GM12878 (cell line): Measurements from ENCODE around the gene ANKMY1. TPM values are rescaled to one million over a fixed set of nuclear protein-coding genes. Genes with fewer than 3 reads are reported as not detected.

Experiments used
- ATAC-seq: fragments of 200-7000 bp; cut with Tn5 transposase; 3 replicates; pipeline ENCODE4 v1.9.1; 2020; ENCODE audit warnings: mild to moderate bottlenecking, moderate library complexity
- BruUV-seq: library from RNA; stranded (reverse); fragments of 400-500 nt; replicated peaks from 2 replicates; lab custom pipeline; 2021; lab: Mats Ljungman, UMichigan
- CTCF ChIA-PET: fragments of 300-600 bp; sonication (Branson Sonifier 250); formaldehyde crosslinking; extraction: SDS; loops from one replicate; lab custom pipeline; 2021; ENCODE audit warnings: inconsistent platforms; lab: Yijun Ruan, JAX
- POLR2A ChIA-PET: fragments of 350-600 bp; formaldehyde crosslinking; extraction: SDS; loops from one replicate; lab custom pipeline; 2021; ENCODE audit warnings: inconsistent platforms; lab: Charles Lee
- RAD21 ChIA-PET: fragments of 300-600 bp; sonication (Branson Sonifier 250); formaldehyde crosslinking; loops from one replicate; lab custom pipeline; 2023; ENCODE audit warnings: antibody characterized with exemption; ENCODE audit not compliant: unreplicated experiment; lab: Charles Lee
- SMC1A ChIA-PET: fragments of 300-600 bp; sonication (Branson Sonifier 250); formaldehyde crosslinking; loops from one replicate; lab custom pipeline; 2023; ENCODE audit not compliant: unreplicated experiment, uncharacterized antibody; lab: Charles Lee
- DNase-seq: peaks from one replicate; pipeline ENCODE4 v3.0.0-alpha.2; 2011; ENCODE audit warnings: low read depth, low spot score
- FAIRE-seq: peaks from 3 replicates; lab custom pipeline; 2011; peaks lifted over from hg19 to GRCh38; lab: Jason Lieb, UNC
- H2AFZ ChIP-seq: 2 replicates; pipeline ENCODE4 v1.6.0; 2011; ENCODE audit warnings: low read depth, low read length, control low read depth; ENCODE audit not compliant: control insufficient read depth
- H3K27ac ChIP-seq: 2 replicates; pipeline ENCODE4 v1.5.1; 2011; ENCODE audit warnings: control low read depth; ENCODE audit not compliant: control insufficient read depth, insufficient read depth
- H3K27me3 ChIP-seq, 2 experiments: replicated peaks in 1 of 2; 2 replicates each; pipeline versions ENCODE4 v1.6.0 to v1.6.1; 2011; ENCODE audit warnings: low read length in 1 of 2; ENCODE audit not compliant: control insufficient read depth in 2 of 2, insufficient read depth in 2 of 2
- H3K36me3 ChIP-seq, 2 experiments: 2 replicates each; pipeline ENCODE4 v1.5.1; 2011; ENCODE audit warnings: low read length in 1 of 2; ENCODE audit not compliant: control insufficient read depth in 2 of 2, insufficient read depth in 2 of 2
- H3K4me1 ChIP-seq: 2 replicates; pipeline ENCODE4 v1.6.1; 2011; ENCODE audit warnings: mild to moderate bottlenecking, low read length, moderate library complexity, mixed read lengths; ENCODE audit not compliant: control insufficient read depth, insufficient read depth
- H3K4me2 ChIP-seq: 2 replicates; pipeline ENCODE4 v1.6.0; 2011; ENCODE audit warnings: control low read depth; ENCODE audit not compliant: control insufficient read depth, insufficient read depth
- H3K4me3 ChIP-seq: fragments of 200-600 bp; sonication (generic); 2 replicates; pipeline ENCODE4 v1.5.1; 2016
- H3K79me2 ChIP-seq: 2 replicates; pipeline ENCODE4 v1.6.0; 2011; ENCODE audit warnings: low read length; ENCODE audit not compliant: control insufficient read depth, insufficient read depth
- H3K9ac ChIP-seq: 2 replicates; pipeline ENCODE4 v1.8.0; 2011; ENCODE audit warnings: low read length, control low read depth, mixed read lengths; ENCODE audit not compliant: control insufficient read depth, insufficient read depth
- H3K9me3 ChIP-seq: replicated peaks from 3 replicates; pipeline ENCODE4 v1.5.1; 2011; ENCODE audit warnings: mild to moderate bottlenecking, low read length; ENCODE audit not compliant: control insufficient read depth, insufficient read depth
- H4K20me1 ChIP-seq: 2 replicates; pipeline ENCODE4 v1.6.0; 2011; ENCODE audit not compliant: control insufficient read depth, insufficient read depth
- BCL3 ChIP-seq: IDR thresholded peaks from 2 replicates; pipeline ENCODE4 v1.6.1; 2011; ENCODE audit warnings: borderline replicate concordance, low read depth, mild to moderate bottlenecking, moderate library complexity, low read length; ENCODE audit not compliant: insufficient read depth, poor library complexity, severe bottlenecking
- ETV6 ChIP-seq, 2 experiments: fragments of 450-650 bp in 1 of 2; IDR thresholded peaks in 1 of 2; conservative IDR thresholded peaks in 1 of 2; 2 replicates each; pipeline ENCODE4 v1.6.1; 2014; ENCODE audit warnings: antibody characterized with exemption in 1 of 2, borderline replicate concordance in 1 of 2, low read depth in 1 of 2, mild to moderate bottlenecking in 1 of 2, moderate library complexity in 1 of 2
- FOXM1 ChIP-seq: IDR thresholded peaks from 2 replicates; pipeline ENCODE4 v1.6.1; 2012; ENCODE audit warnings: low read depth, mild to moderate bottlenecking, inconsistent platforms, low read length, moderate library complexity
- HDGF ChIP-seq: fragments of 450-650 bp; IDR thresholded peaks from 2 replicates; pipeline ENCODE4 v1.6.1; 2016; ENCODE audit warnings: antibody characterized with exemption
- JUND ChIP-seq: IDR thresholded peaks from 2 replicates; pipeline ENCODE4 v1.6.1; 2012; ENCODE audit warnings: low read depth, mild to moderate bottlenecking, low read length, improper control_type of control experiment, moderate library complexity
- MEF2A ChIP-seq: IDR thresholded peaks from 2 replicates; pipeline ENCODE4 v1.6.1; 2011; ENCODE audit warnings: low read depth, mild to moderate bottlenecking, low read length, moderate library complexity; ENCODE audit not compliant: insufficient read depth
- POLR2AphosphoS5 ChIP-seq: IDR thresholded peaks from 2 replicates; pipeline ENCODE4 v1.6.1; 2011; ENCODE audit warnings: mild to moderate bottlenecking, low read length, inconsistent platforms
- RUNX3 ChIP-seq: IDR thresholded peaks from 2 replicates; pipeline ENCODE4 v1.6.1; 2012; ENCODE audit warnings: low read length, inconsistent platforms
- SIN3A ChIP-seq: IDR thresholded peaks from 2 replicates; pipeline ENCODE4 v1.6.1; 2012; ENCODE audit warnings: low read depth, low read length, improper control_type of control experiment
- STAT1 ChIP-seq: fragments of 450-650 bp; conservative IDR thresholded peaks from 2 replicates; pipeline ENCODE4 v1.6.1; 2014; ENCODE audit warnings: antibody characterized with exemption, mild to moderate bottlenecking
- SUZ12 ChIP-seq: fragments of 200-600 bp; sonication (generic); IDR thresholded peaks from one replicate; pipeline ENCODE4 v1.6.1; 2018; ENCODE audit warnings: antibody characterized with exemption, mild to moderate bottlenecking; ENCODE audit not compliant: unreplicated experiment
- ZBED1 ChIP-seq: IDR thresholded peaks from 2 replicates; pipeline ENCODE4 v1.6.1; 2016; ENCODE audit warnings: borderline replicate concordance
- ZNF207 ChIP-seq: fragments of 450-650 bp; IDR thresholded peaks from 2 replicates; pipeline ENCODE4 v1.6.1; 2014; ENCODE audit warnings: antibody characterized with exemption, mild to moderate bottlenecking, borderline replicate concordance
- ZSCAN29 ChIP-seq: fragments of 450-650 bp; IDR thresholded peaks from 2 replicates; pipeline ENCODE4 v1.6.1; 2017; ENCODE audit warnings: mild to moderate bottlenecking, moderate library complexity
- WGBS: methylation state at CpG from one replicate; pipeline ENCODE4 v1.1.6; 2016; ENCODE audit warnings: low lambda C conversion rate; ENCODE audit not compliant: insufficient replicate concordance, insufficient coverage; ENCODE audit errors: missing lambda C conversion rate; 5-methylcytosine and 5-hydroxymethylcytosine counted together
- in situ Hi-C: fragments of 300-500 bp; cut with MboI; formaldehyde crosslinking; loops from 9 replicates; pipeline ENCODE4 v1.14.3; 2018; ENCODE audit warnings: mixed read lengths
- intact Hi-C: fragments of 100-400 bp; cut with micrococcal nuclease; formaldehyde crosslinking; loops from one replicate; pipeline ENCODE4 v1.14.2; 2022; ENCODE audit not compliant: unreplicated experiment
- polyA plus RNA-seq, 11 experiments: library from polyadenylated mRNA; depleted of rRNA in 4 of 11; unstranded in 6 of 11; stranded (reverse) in 5 of 11; fragments of >200 nt; fragmentation: Nextera tagmentation in 4 of 11; fragmentation: Illumina TruSeq in 1 of 11; extraction: Ambion mirVana in 4 of 11; extraction: Trizol in 1 of 11; gene quantifications; 1 replicate in 1 of 11; 2 replicates in 10 of 11; pipeline versions ENCODE4 v1.2.1 to v1.2.3, GENCODE V29; 2011 to 2016; ENCODE audit warnings: inconsistent platforms in 2 of 11, missing spikeins in 2 of 11, low read depth in 1 of 11
- total RNA-seq, 4 experiments: library from RNA; depleted of rRNA in 3 of 4; stranded (reverse); fragments of >200 nt in 3 of 4; fragmentation: Illumina TruSeq in 1 of 4; extraction: Trizol in 1 of 4; gene quantifications; 2 replicates each; pipeline versions ENCODE4 v1.2.1 to v1.2.3, GENCODE V29; 2013 to 2021
- TF ChIP-seq, protein P1 (sequence below): fragments of 450-650 bp; IDR thresholded peaks from 2 replicates; pipeline ENCODE4 v1.6.1; 2017; ENCODE audit warnings: mild to moderate bottlenecking, low read depth, inconsistent platforms; ENCODE audit not compliant: poor library complexity, severe bottlenecking
- TF ChIP-seq, protein P2 (sequence below): fragments of 450-650 bp; IDR thresholded peaks from 2 replicates; pipeline ENCODE4 v1.6.1; 2018; ENCODE audit warnings: mild to moderate bottlenecking, low read depth, moderate library complexity; ENCODE audit not compliant: partially characterized antibody

Gene ANKMY1
- total and polyA plus RNA-seq, 10 of the 15 experiments (the other 5 are each of a cell fraction or from before 2014, with no cell fraction given): 1.1 to 15.3 (median 11.1) TPM

GRCh38 chr2:240518981-240519380, 38.8 kb downstream of the ANKMY1 start (continued):
- TF ChIP-seq, protein P1, sequence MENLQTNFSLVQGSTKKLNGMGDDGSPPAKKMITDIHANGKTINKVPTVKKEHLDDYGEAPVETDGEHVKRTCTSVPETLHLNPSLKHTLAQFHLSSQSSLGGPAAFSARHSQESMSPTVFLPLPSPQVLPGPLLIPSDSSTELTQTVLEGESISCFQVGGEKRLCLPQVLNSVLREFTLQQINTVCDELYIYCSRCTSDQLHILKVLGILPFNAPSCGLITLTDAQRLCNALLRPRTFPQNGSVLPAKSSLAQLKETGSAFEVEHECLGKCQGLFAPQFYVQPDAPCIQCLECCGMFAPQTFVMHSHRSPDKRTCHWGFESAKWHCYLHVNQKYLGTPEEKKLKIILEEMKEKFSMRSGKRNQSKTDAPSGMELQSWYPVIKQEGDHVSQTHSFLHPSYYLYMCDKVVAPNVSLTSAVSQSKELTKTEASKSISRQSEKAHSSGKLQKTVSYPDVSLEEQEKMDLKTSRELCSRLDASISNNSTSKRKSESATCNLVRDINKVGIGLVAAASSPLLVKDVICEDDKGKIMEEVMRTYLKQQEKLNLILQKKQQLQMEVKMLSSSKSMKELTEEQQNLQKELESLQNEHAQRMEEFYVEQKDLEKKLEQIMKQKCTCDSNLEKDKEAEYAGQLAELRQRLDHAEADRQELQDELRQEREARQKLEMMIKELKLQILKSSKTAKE: no peak
- TF ChIP-seq FOXM1 (no peak), SIN3A (no peak), SUZ12 (no peak), JUND (no peak), BCL3 (no peak)

DNA sequence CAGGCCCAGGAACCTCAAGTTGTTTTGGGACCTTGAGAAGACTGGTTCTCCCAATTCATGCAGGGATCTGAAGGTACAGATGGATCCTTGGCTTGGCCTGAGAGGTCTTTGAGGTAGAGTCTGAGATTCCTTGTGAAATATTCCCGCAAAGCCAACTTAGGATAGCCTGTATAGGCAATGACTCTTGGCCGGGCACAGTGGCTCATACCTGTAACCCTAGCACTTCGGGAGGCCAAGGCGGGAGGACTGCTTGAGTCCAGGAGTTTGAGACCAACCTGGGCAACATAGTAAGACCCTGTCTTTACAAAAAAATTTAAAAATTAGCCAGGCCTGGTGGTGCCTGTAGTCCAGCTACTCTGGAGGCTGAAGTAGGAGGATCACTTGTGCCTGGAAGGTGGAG, 40.4 kb downstream of the ANKMY1 start:
- in situ Hi-C loops: loop anchor here (25.0 kb wide), 1 partner anchor 320 kb away; no protein-coding TSS in a partner anchor
- H3K79me2 ChIP-seq: no peaks in the 10 kb centered on the region
- peaks cover 10% of the 10 kb centered on the region for H3K4me1 ChIP-seq
- ATAC-seq: no peak
- intact Hi-C loops: loop anchor here (10.0 kb wide), 2 partner anchors 187 to 217 kb away; no protein-coding TSS in a partner anchor
- WGBS: 83% methylated on average over 4 of the region's 4 CpGs
- no peak overlapping the region for H3K4me2 ChIP-seq
- no peak overlapping the region for H3K9ac ChIP-seq
- DNase-seq: no peak
- no peaks in the 10 kb centered on the region; the same call in 2 of the 3 replicates for H3K9me3 ChIP-seq
- TF ChIP-seq ZSCAN29 (no peak), ETV6 (conservative IDR thresholded peaks at IDR 0.05 in 1 of 2, IDR thresholded peaks at IDR 0.05 in 1 of 2; ENCODE audit: borderline replicate concordance in 1 of 2, low read depth in 1 of 2) (no peak), HDGF (no peak), STAT1 (no peak), ZBED1 (no peak), POLR2AphosphoS5 (no peak), MEF2A (no peak), ZNF207 (no peak), RUNX3 (no peak)
- TF ChIP-seq, protein P2, sequence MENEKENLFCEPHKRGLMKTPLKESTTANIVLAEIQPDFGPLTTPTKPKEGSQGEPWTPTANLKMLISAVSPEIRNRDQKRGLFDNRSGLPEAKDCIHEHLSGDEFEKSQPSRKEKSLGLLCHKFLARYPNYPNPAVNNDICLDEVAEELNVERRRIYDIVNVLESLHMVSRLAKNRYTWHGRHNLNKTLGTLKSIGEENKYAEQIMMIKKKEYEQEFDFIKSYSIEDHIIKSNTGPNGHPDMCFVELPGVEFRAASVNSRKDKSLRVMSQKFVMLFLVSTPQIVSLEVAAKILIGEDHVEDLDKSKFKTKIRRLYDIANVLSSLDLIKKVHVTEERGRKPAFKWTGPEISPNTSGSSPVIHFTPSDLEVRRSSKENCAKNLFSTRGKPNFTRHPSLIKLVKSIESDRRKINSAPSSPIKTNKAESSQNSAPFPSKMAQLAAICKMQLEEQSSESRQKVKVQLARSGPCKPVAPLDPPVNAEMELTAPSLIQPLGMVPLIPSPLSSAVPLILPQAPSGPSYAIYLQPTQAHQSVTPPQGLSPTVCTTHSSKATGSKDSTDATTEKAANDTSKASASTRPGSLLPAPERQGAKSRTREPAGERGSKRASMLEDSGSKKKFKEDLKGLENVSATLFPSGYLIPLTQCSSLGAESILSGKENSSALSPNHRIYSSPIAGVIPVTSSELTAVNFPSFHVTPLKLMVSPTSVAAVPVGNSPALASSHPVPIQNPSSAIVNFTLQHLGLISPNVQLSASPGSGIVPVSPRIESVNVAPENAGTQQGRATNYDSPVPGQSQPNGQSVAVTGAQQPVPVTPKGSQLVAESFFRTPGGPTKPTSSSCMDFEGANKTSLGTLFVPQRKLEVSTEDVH: no peak
- H3K36me3 ChIP-seq: no peaks in the 10 kb centered on the region
- FAIRE-seq: no peak
- no peaks in the 10 kb centered on the region for H4K20me1 ChIP-seq
- H3K27ac ChIP-seq: no peak overlapping the region
- RAD21 ChIA-PET: no interaction called here
- no peak overlapping the region for H2AFZ ChIP-seq
- no TSS peak for BruUV-seq
- SMC1A ChIA-PET: interaction anchor here (0.8 to 1.1 kb wide), 2 partner anchors 11 to 34 kb away, joined by 3 read pairs; no protein-coding TSS in a partner anchor
- H3K27me3 ChIP-seq: no peaks in the 10 kb centered on the region
- POLR2A ChIA-PET: interaction anchor here (1.3 kb wide), 1 partner anchor 68 kb away, joined by 4 read pairs; no protein-coding TSS in a partner anchor
- no peak overlapping the region for H3K4me3 ChIP-seq
- CTCF ChIA-PET: no interaction called here
